ENCODE results near the gene RFFL.

The RFFL gene

DNA sequence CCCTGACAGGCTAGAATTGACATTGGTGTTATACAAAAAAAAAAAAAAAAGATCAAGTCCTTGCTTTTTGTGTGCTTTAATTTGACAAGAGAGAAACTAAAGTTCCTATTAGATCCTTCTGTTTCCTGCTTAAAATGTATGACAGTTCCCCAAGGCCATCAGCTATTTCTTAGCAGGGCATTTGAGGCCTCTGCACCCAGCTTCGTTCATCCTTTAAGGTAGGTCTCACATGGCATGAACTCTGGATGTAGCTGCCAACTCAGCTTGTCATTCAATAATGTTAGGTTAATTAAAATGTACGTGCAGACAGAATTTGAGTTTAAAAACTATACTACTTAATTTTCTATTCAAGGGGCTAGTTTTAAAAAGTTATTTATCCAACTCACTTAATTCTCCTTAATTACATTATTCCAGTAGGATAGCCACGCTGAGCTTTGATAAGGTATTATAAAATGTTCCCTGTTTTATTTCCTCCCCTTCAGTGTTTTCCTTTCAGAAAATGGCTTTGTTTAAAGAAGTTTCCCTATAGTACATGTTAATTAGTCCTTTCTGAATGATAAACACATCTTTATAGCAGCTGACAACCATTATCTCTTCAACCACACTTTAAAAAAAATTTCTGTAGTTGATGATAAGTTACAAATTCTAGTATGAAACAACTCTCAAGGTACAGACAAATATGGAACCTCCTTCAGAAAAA, 1.2 kb upstream of the RFFL start:
- Histone ChIP-seq H2AFZ (ENCODE audit: low read length) (no peak overlapping the region), H3K4me3 (ENCODE audit: low read depth, low read length, poor library complexity, severe bottlenecking) (no peak overlapping the region), H3K9me3 (ENCODE audit: low read length) (no peaks in the 10 kb centered on the region), H3K4me1 (ENCODE audit: insufficient read depth, low read length, severe bottlenecking) (peaks cover 9% of the 10 kb centered on the region), H3K4me2 (ENCODE audit: low read length) (no peak overlapping the region), H3F3A (ENCODE audit: insufficient read depth, low read length) (no peaks in the 10 kb centered on the region), H3K9ac (ENCODE audit: low read length) (no peak overlapping the region), H3K27me3 (ENCODE audit: insufficient read depth, low read length) (no peaks in the 10 kb centered on the region), H3K36me3 (ENCODE audit: insufficient read depth, low read length) (no peaks in the 10 kb centered on the region), H3K9me2 (ENCODE audit: low read depth, low read length) (no peaks in the 10 kb centered on the region), H3K79me2 (ENCODE audit: insufficient read depth, low read length) (no peaks in the 10 kb centered on the region), H3K27ac (ENCODE audit: low read depth, low read length, poor library complexity, severe bottlenecking) (no peak overlapping the region), H4K20me1 (ENCODE audit: insufficient read depth, low read length) (no peaks in the 10 kb centered on the region)
- TF ChIP-seq, protein P1, sequence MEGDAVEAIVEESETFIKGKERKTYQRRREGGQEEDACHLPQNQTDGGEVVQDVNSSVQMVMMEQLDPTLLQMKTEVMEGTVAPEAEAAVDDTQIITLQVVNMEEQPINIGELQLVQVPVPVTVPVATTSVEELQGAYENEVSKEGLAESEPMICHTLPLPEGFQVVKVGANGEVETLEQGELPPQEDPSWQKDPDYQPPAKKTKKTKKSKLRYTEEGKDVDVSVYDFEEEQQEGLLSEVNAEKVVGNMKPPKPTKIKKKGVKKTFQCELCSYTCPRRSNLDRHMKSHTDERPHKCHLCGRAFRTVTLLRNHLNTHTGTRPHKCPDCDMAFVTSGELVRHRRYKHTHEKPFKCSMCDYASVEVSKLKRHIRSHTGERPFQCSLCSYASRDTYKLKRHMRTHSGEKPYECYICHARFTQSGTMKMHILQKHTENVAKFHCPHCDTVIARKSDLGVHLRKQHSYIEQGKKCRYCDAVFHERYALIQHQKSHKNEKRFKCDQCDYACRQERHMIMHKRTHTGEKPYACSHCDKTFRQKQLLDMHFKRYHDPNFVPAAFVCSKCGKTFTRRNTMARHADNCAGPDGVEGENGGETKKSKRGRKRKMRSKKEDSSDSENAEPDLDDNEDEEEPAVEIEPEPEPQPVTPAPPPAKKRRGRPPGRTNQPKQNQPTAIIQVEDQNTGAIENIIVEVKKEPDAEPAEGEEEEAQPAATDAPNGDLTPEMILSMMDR (IDR thresholded peaks at IDR 0.05; ENCODE audit: low read length): no peak
- no peak for TF ChIP-seq EZH2 (IDR thresholded peaks at IDR 0.05; ENCODE audit: borderline replicate concordance, low read length)

DNA sequence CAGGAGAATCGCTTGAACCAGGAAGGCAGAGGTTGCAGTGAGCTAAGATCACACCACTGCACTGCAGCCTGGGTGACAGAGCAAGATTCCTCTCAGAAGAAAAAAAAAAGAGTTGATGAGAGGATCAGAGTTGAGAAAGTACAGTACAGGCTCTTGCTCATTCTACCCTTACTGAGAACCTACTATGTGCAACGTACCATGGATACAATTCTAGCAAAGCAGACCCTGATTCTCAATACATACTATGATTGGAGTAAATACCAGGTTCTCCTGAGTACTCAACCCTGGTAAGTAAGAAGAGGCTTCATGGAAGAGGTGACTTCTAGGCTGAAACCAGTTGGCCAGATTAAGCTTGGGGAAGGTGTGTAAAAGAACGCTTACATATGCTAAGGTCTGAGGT, 1.2 kb downstream of the RFFL start:
- Histone ChIP-seq H3K4me2 (ENCODE audit: low read length) (no peak overlapping the region), H3K4me3 (ENCODE audit: low read depth, low read length, poor library complexity, severe bottlenecking) (no peak overlapping the region), H3K9me2 (ENCODE audit: low read depth, low read length) (no peaks in the 10 kb centered on the region), H3K36me3 (ENCODE audit: insufficient read depth, low read length) (no peaks in the 10 kb centered on the region; the same call in 1 of the 2 replicates), H3F3A (ENCODE audit: insufficient read depth, low read length) (no peaks in the 10 kb centered on the region), H4K20me1 (ENCODE audit: insufficient read depth, low read length) (no peaks in the 10 kb centered on the region), H3K27ac (ENCODE audit: low read depth, low read length, poor library complexity, severe bottlenecking) (no peak overlapping the region), H3K79me2 (ENCODE audit: insufficient read depth, low read length) (no peaks in the 10 kb centered on the region), H3K27me3 (ENCODE audit: insufficient read depth, low read length) (no peaks in the 10 kb centered on the region), H2AFZ (ENCODE audit: low read length) (no peak overlapping the region), H3K9ac (ENCODE audit: low read length) (no peak overlapping the region), H3K9me3 (ENCODE audit: low read length) (no peaks in the 10 kb centered on the region), H3K4me1 (ENCODE audit: insufficient read depth, low read length, severe bottlenecking) (peaks cover 9% of the 10 kb centered on the region)
- TF ChIP-seq EZH2 (IDR thresholded peaks at IDR 0.05; ENCODE audit: borderline replicate concordance, low read length): no peak
- TF ChIP-seq, protein P1 (IDR thresholded peaks at IDR 0.05; ENCODE audit: low read length): no peak

DNA sequence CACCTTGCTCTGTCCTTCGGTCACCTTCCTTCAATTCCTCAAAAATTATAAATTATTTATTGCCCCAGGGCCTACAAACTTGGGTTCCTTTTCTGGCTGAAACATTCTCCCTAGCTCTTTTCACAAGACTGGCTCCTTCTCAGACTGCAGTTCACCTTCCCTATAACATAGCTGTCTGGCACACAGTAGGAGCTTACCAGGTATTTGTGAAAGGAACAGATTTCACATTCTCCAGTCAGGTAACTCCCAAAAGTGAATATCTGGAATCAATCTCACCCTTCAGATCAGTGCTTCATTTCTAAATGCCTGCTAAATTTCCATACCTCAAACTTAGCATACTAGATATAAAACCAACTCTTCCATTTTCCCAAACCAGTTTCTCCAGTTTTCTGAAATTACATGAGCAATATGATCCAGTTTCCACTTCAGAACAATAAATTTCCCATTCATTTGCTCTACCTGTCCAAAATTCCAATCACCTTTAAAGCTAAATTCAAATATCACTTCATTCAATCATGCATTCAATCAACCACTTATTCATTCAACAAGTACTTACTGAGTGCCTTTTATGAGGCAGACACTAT, 6.1 kb downstream of the RFFL start:
- Histone ChIP-seq H3K79me2 (ENCODE audit: insufficient read depth, low read length) (no peaks in the 10 kb centered on the region), H3K27ac (ENCODE audit: low read depth, low read length, poor library complexity, severe bottlenecking) (no peak overlapping the region), H3K4me3 (ENCODE audit: low read depth, low read length, poor library complexity, severe bottlenecking) (no peak overlapping the region), H4K20me1 (ENCODE audit: insufficient read depth, low read length) (no peaks in the 10 kb centered on the region), H3K4me1 (ENCODE audit: insufficient read depth, low read length, severe bottlenecking) (no peaks in the 10 kb centered on the region), H3K9me3 (ENCODE audit: low read length) (no peaks in the 10 kb centered on the region), H3K4me2 (ENCODE audit: low read length) (no peak overlapping the region), H3K9ac (ENCODE audit: low read length) (no peak overlapping the region), H3F3A (ENCODE audit: insufficient read depth, low read length) (no peaks in the 10 kb centered on the region), H3K36me3 (ENCODE audit: insufficient read depth, low read length) (no peaks in the 10 kb centered on the region; the same call in 1 of the 2 replicates), H2AFZ (ENCODE audit: low read length) (no peak overlapping the region), H3K27me3 (ENCODE audit: insufficient read depth, low read length) (no peaks in the 10 kb centered on the region), H3K9me2 (ENCODE audit: low read depth, low read length) (no peaks in the 10 kb centered on the region)
- TF ChIP-seq EZH2 (IDR thresholded peaks at IDR 0.05; ENCODE audit: borderline replicate concordance, low read length): no peak
- TF ChIP-seq, protein P1 (IDR thresholded peaks at IDR 0.05; ENCODE audit: low read length): no peak
